SKM-1 treated with dmso at 0.1 percent for 144 hours (cell line): ENCODE data around the gene DGKZ.

Source experiments
- DNase-seq: peaks from one replicate; lab custom pipeline; 2025; ENCODE audit not compliant: unreplicated experiment; lab: John Stamatoyannopoulos, UW

The DGKZ gene

GRCh38 chr11:46380340-46381047 is 33.2 kb downstream of the DGKZ start:
- DNase-seq, result no peak

DNA sequence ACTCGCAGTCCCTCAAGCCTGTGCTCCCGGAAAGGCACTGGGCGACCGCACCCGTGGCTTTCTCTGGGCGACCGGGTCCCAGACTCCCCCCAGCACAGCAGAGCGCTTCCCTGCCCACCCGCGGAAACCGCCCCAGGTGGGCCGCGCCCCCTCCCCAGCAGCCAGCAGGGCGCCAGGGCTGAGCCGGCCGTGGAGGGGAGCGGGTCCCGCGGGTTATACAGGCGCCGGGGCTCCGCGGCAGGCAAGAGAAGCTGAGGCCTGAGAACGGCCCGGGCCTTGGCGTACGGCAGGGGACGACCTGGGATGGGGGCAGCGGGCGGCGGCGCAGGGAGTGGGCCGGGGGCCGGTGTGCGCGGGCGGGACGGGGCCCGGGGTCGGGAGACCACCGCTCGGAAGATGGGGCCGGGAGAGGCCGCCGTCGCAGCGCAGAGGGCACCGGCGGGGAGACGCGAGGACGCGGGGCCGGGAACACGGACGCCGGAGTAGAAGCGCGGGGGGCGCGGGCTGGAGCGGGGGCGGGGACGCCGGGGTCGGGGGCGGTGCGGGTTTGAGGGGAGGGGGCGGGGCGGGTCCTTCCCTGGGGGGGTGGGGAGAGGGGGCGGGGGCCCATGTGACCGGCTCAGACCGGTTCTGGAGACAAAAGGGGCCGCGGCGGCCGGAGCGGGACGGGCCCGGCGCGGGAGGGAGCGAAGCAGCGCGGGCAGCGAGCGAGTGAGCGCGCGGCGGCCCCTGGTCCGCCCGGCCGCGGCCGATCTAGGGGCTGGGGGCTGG is 34.0 kb downstream of the DGKZ start, which contains the start of gene MDK:
MDK (plus strand) TSS at position 622 of the 771 bp plus-strand sequence. CDS start 389 bp downstream, outside the sequence.
- DNase-seq, result no peak

DNA sequence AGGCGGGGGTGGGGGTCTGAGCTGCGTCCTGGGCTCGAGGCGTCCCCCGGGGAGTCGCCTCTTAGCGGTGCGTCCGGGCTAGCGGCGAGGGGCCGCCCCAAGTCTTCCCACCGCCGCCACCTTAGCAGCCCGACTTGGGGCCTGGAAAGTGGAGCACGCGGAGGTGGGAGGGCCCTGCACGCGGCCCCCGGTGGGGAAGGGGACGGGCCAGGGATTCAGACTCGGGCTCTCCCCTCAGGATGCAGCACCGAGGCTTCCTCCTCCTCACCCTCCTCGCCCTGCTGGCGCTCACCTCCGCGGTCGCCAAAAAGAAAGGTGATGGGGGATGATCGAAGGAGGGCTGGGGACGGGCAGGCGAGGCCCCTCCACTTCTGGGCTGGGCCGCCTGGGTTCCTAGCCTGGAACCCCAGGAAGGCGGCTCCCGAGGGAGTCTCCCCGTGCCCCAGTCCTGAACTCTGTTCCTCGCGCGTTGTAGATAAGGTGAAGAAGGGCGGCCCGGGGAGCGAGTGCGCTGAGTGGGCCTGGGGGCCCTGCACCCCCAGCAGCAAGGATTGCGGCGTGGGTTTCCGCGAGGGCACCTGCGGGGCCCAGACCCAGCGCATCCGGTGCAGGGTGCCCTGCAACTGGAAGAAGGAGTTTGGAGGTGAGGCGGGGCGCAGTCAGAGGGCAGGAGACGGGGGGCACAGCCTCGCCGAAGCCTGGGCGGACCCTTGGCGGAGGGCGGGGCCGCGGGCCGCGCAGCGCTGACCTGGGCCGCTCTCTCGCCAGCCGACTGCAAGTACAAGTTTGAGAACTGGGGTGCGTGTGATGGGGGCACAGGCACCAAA is 34.8 kb downstream of the DGKZ start:
- DNase-seq, result no peak

DNA sequence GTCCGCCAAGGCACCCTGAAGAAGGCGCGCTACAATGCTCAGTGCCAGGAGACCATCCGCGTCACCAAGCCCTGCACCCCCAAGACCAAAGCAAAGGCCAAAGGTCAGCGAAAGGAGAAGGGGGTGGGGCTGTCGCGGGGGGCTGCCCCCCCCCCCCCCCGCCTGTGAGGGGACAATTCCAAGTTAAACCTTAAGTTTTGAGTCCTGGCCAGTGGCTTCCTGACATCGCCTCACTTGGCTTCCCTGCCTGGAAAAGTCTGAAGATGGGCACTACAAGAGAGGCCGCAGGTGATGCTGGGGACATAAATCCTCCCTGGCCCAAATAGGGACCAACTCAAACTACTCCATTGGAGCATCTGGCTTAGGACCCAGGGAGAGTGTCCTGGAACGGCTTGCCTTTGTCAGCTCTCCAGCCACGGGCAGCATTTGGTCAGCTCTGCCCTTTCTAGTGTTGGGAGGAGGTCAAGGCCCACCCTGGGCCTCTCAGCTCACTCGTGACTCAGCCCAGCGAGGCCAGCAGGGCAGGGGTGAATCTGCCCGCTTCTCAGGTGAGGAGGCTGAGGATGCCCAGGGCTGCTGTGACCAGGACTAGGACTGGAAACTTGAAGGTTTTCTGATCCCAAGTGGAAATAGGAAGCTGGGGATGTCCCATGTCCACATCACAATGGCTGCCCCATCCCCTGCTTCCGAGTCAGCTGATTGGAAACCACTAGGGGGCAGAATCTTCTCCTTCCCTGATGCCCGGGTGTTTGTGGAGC is 35.6 kb downstream of the DGKZ start:
- no peak for DNase-seq

- DNase-seq, result no peak
These were observed 36.1 kb downstream of the DGKZ start for GRCh38 chr11:46383404-46383758.

DNA sequence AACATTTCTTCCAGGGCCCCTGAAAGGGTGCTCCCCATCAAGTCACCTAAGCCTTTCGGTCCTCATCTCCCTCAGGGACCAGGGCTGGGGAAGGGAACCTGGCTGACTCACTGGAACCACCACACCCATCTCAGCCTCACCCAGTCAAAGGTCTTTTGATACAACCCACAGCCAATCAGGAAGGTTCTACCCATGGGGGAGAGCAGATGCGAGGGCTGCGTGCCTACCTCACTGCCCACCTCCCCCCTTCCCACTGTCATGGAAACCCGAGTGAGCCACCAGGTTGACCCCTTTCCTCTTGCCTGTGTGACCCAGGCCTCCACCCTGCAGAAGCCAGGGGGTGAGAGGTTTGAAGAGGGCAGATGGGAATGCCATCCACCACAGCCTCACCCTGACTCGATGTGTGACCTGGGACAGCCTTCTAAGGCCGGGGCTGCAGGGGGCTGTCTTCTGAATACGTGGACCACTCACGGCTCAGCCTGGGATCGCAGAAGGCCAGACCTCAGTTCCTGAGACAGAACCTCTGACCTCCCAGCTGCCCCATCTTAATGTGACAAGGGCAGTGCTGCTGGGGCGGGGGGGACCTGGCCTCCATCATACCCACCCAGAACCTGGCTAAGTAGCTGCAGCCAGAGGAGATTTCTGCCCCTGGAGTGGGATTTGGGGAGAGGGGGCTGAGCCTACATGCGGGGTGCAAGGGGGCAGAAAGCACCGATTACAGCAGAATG is 36.9 kb downstream of the DGKZ start:
- DNase-seq, result no peak

- no peak for DNase-seq
These were observed 38.1 kb downstream of the DGKZ start for GRCh38 chr11:46385169-46386004.

DNA sequence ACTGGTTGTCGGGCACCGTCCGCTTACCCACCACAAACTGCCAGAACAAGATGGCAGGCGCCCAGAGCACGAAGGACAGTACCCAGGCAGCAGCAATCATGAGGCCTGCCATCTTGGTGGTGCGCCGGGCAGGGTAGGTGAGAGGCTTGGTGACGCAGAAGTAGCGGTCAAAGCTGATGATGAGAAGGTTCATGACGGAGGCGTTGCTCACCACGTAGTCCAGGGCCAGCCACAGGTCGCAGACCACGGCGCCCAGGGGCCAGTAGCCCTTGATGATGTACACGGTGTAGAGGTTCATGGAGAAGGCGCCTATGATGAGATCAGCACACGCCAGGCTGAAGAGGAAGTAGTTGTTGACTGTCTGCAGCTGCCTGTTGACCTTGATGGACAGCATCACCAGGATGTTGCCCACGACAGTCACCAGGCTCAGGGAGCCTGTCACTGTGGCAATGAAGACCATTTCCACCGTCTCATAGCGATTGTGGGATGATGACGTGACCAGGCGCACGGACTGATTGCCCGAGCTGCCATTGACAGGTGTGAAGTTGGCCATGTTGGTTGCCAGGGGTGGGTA is 38.8 kb downstream of the DGKZ start:
- no peak for DNase-seq

GRCh38 chr11:46386674-46387073 is 39.4 kb downstream of the DGKZ start:
- no peak for DNase-seq

- no peak for DNase-seq
These were observed 40.2 kb downstream of the DGKZ start for GRCh38 chr11:46387456-46387855.

DNA sequence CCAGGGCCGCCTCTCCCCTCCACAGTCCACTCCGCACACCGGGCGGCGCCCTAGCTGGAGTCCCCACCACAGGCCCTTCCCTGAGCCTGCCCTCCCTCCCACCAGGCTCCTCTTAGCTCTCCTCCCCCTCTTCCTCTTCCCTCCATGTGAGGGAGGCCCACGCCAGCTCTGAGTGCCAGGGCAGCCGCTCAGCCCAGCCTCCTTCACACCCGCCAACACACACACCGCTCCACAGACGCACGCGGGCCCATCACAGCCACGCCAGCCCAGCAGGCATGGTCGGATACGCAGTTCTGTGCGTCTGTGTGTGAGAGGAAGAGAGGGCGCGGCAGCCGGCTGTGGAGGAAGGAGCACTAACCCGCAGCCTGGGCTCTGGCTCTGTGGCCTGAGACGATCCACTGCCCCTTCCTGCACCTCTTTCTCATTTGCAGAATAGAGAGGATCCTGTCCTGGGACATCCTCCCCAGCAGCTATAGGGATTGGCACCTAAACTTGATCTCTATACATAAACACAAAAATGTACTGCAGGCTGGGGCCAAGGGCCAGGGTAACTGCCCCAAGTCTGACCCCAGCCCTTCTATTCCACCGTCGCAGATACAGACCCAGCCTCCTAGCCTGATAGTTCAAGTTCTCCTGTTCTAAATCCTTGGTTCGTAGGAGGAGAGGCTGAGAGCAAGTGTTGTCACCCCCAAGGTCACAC is 40.8 kb downstream of the DGKZ start:
- DNase-seq, result no peak

DNA sequence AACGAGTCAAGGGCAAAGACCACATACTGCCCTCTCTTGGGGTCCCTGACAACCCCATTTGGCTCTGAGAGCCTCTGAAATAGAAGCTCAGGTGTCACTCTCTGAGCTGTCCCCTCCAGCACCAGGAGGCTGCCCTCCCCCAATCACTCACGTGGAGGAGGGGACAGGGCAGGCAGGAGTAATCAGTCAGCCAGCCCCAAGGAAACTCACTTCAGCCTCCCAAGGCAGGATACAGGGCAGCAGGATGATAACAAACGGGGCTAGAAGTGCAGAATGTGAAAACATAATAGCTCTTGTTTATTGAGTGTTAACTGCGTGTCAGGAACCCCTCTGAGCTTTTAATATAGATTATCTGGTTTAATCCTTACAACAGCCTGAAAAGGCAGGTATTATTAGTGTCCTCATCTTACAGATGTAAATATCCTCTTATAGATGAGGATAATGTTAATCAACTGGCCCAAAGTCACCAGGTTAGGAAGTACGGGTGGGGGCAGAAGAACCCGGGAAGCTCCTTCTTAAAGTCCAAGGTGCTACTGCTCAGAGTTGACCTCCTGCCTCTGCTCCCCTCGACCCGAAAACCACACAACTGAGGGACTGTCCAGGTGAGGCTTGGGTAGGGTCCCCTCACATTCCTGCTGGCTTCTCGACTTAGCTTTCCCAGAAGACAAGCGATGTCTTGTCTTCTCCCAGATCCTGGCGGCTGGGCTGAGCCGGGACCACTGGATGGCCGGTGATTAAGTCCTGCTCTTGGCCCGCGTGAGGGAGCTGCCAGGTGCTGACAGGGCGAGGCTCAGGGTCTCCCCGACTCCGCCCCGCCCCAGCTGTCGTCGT is 41.6 kb downstream of the DGKZ start:
- DNase-seq, result no peak

DNA sequence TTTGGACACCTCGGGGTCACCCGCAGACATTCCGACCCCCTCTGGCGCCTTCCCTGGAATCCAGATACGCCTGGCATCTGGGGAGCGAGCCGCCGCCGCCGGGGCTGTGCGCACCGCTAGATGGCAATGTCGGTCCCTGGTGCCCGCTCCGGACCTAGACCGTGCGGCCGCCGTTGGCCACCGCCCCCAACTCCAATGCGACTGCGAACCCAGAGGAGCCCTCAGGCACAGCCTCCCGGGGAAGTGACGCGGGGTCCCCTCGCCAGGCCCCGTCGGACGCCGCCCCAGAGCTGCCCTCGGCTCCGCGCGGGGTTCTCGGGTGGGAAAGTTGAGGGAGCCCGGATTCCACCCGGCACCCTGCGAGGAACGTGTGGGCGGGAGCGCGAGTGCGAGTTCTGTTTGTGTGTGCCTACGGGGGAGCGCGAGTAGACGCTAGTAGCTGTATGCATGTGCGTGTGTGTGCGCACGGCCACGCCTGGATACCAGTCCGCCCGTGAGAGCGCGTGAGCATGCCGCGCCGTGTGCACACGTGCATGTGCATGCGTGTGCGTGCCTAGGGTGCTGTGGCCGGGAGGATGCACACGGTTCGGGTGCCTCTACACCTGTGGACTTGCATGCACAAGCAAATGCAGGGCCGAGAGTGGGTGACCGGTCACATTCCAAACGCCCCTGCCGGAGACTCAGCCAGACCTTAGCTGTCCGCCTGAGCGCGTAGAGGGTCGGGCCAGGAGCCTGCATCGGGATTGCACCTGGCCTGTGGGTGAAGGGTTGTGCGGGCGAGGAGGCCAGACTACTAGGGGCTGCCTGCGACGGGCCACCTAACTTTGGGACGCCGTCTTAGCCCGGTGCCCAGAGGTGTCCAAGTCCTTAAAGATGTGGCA is 42.4 kb downstream of the DGKZ start:
- peak; percentile 56 for DNase-seq

DNA sequence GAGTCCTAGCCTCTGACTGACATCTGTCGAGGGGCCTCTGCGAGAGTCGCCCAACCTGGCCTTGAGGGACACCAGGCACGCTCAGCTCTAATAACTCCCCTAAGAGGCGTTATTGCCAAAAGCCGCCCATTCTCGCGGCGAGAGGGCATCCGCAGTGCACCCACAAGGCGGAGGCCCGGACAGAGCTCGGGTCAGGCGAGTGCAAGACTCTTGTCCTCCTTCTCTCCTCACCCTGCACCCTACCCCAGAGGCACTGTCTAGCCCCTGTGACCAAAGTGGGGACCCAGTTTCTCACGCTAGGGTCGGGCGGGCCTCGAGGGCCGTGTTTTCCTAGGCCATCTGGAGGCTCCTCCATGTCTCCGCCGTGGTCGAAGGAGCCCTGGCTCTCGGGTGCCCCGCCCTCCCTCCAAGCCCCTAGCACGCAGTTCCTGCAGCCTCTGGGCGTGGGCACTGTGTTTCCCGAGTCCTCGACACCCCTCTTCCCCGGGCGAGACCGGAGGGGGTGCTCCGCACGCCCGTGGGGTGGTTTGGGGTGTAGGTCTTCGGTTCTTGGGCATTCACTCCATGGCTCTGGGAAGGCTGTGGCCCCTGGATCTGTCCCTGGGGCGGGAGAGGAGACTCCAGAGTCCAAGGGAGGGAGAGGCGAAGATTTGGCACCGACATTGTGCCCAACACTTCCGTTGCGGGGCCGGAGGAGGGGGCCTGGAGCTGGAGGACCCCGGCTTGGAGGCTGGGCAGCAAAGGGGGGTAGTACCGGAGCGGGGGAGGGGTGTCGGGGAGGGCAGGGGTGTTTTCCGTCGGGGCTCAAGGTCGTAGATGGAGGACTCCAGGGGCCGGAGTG is 43.3 kb downstream of the DGKZ start:
- DNase-seq, result no peak

- DNase-seq, result no peak
These were observed 43.9 kb downstream of the DGKZ start for GRCh38 chr11:46391186-46391577.
